ENCODE data around the gene LRRC2. TPM values are rescaled to one million over a fixed set of nuclear protein-coding genes. Genes with fewer than 3 reads are reported as not detected.

LRRC2 gene
- total RNA-seq, 1 experiment from 2014 or later: 0.26 TPM

- no peak for DNase-seq
- intact Hi-C loops (cut with micrococcal nuclease): no loop called here
Observed at GRCh38 chr3:46480491-46481195, 85.5 kb downstream of the LRRC2 start.

GRCh38 chr3:46479696-46480095 lies 86.4 kb downstream of the LRRC2 start:
- no peak overlapping the region for H3K9ac ChIP-seq (ENCODE audit: low read length)
- H3K4me3 ChIP-seq (ENCODE audit: low read length): no peak overlapping the region
- H4K20me1 ChIP-seq (ENCODE audit: low read length): no peaks in the 10 kb centered on the region
- ChIA-PET CTCF (no interaction called here), POLR2A (ENCODE audit: unreplicated experiment) (no interaction called here)
- peak; percentile 13 for DNase-seq
- ATAC-seq: no peak
- H2AFZ ChIP-seq (ENCODE audit: low read length): no peak overlapping the region
- no peaks in the 10 kb centered on the region for H3K9me2 ChIP-seq (replicated peaks; ENCODE audit: low read length)
- no TSS peak for BruUV-seq (replicated peaks)
- H3K79me2 ChIP-seq (ENCODE audit: low read length): no peaks in the 10 kb centered on the region
- H3K9me3 ChIP-seq (ENCODE audit: low read length): no peaks in the 10 kb centered on the region
- H3K4me2 ChIP-seq (ENCODE audit: low read length): no peak overlapping the region
- peaks cover 5% of the 10 kb centered on the region; the same call in 1 of the 2 replicates for H3K27me3 ChIP-seq (ENCODE audit: low read length)
- TF ChIP-seq EZH2phosphoT487 (IDR thresholded peaks at IDR 0.05; ENCODE audit: borderline replicate concordance, low read length): no peak
- no peaks in the 10 kb centered on the region for H3F3A ChIP-seq (ENCODE audit: low read length, unreplicated experiment)
- no peaks in the 10 kb centered on the region for H3K36me3 ChIP-seq (ENCODE audit: low read depth, low read length)
- H3K4me1 ChIP-seq (ENCODE audit: insufficient read depth, low read length): no peaks in the 10 kb centered on the region; the same call in 1 of the 2 replicates
- intact Hi-C loops (cut with micrococcal nuclease): no loop called here
- H3K27ac ChIP-seq (ENCODE audit: low read length): no peak overlapping the region

More at GRCh38 chr3:46480491-46481195, 85.5 kb downstream of the LRRC2 start:
- no TSS peak for BruUV-seq (replicated peaks)
- TF ChIP-seq CTCF (conservative IDR thresholded peaks at IDR 0.05; ENCODE audit: low read depth, low read length) (no peak), EZH2 (IDR thresholded peaks at IDR 0.05; ENCODE audit: low read length, unreplicated experiment) (no peak), EZH2phosphoT487 (IDR thresholded peaks at IDR 0.05; ENCODE audit: borderline replicate concordance, low read length) (no peak)
- Histone ChIP-seq H3K9me2 (replicated peaks; ENCODE audit: low read length) (no peaks in the 10 kb centered on the region), H3K4me1 (ENCODE audit: insufficient read depth, low read length) (no peaks in the 10 kb centered on the region; the same call in 1 of the 2 replicates), H3F3A (ENCODE audit: low read length, unreplicated experiment) (no peaks in the 10 kb centered on the region), H3K4me3 (ENCODE audit: low read length) (no peak overlapping the region), H2AFZ (ENCODE audit: low read length) (no peak overlapping the region), H4K20me1 (ENCODE audit: low read length) (no peaks in the 10 kb centered on the region), H3K27ac (ENCODE audit: low read length) (no peak overlapping the region), H3K36me3 (ENCODE audit: low read depth, low read length) (no peaks in the 10 kb centered on the region), H3K27me3 (ENCODE audit: low read length) (no peaks in the 10 kb centered on the region), H3K9ac (ENCODE audit: low read length) (no peak overlapping the region), H3K79me2 (ENCODE audit: low read length) (no peaks in the 10 kb centered on the region), H3K9me3 (ENCODE audit: low read length) (no peaks in the 10 kb centered on the region), H3K4me2 (ENCODE audit: low read length) (no peak overlapping the region)
- CTCF ChIA-PET: no interaction called here
- POLR2A ChIA-PET (ENCODE audit: unreplicated experiment): no interaction called here
- ATAC-seq: no peak

GRCh38 chr3:46479021-46479420 lies 87.1 kb downstream of the LRRC2 start:
- no TSS peak for BruUV-seq (replicated peaks)
- no peak for TF ChIP-seq EZH2phosphoT487 (IDR thresholded peaks at IDR 0.05; ENCODE audit: borderline replicate concordance, low read length)
- TF ChIP-seq EZH2 (IDR thresholded peaks at IDR 0.05; ENCODE audit: low read length, unreplicated experiment): no peak
- no peak for TF ChIP-seq CTCF (conservative IDR thresholded peaks at IDR 0.05; ENCODE audit: low read depth, low read length)

More at GRCh38 chr3:46479021-46479420, 87.1 kb downstream of the LRRC2 start:
- no peaks in the 10 kb centered on the region for H3F3A ChIP-seq (ENCODE audit: low read length, unreplicated experiment)
- ATAC-seq (no peak), DNase-seq (no peak)
- no peaks in the 10 kb centered on the region for H3K9me3 ChIP-seq (ENCODE audit: low read length)
- H3K4me2 ChIP-seq (ENCODE audit: low read length): no peak overlapping the region
- no peak overlapping the region for H2AFZ ChIP-seq (ENCODE audit: low read length)
- H3K4me1 ChIP-seq (ENCODE audit: insufficient read depth, low read length): no peaks in the 10 kb centered on the region; the same call in 1 of the 2 replicates
- H4K20me1 ChIP-seq (ENCODE audit: low read length): no peaks in the 10 kb centered on the region
- no peaks in the 10 kb centered on the region for H3K9me2 ChIP-seq (replicated peaks; ENCODE audit: low read length)
- H3K27me3 ChIP-seq (ENCODE audit: low read length): peaks cover 5% of the 10 kb centered on the region; the same call in 1 of the 2 replicates
- intact Hi-C loops (cut with micrococcal nuclease): no loop called here
- H3K36me3 ChIP-seq (ENCODE audit: low read depth, low read length): no peaks in the 10 kb centered on the region
- no peak overlapping the region for H3K27ac ChIP-seq (ENCODE audit: low read length)
- ChIA-PET CTCF (no interaction called here), POLR2A (ENCODE audit: unreplicated experiment) (no interaction called here)
- no peak overlapping the region for H3K4me3 ChIP-seq (ENCODE audit: low read length)
- no peak overlapping the region for H3K9ac ChIP-seq (ENCODE audit: low read length)
- H3K79me2 ChIP-seq (ENCODE audit: low read length): no peaks in the 10 kb centered on the region

Data from PC-3 (cell line).